Measurements from ENCODE around the gene SOST. TPM values are rescaled to one million over a fixed set of nuclear protein-coding genes. Genes with fewer than 3 reads are reported as not detected.

Gene SOST
- total and polyA plus RNA-seq, 5 donors, result 0.29 to 2.0 (median 0.97) TPM; not detected in 1

- H3K4me3 ChIP-seq (ENCODE audit: low read length), result no peak overlapping the region
- H3K27ac ChIP-seq (ENCODE audit: low read length), result no peak overlapping the region
- ATAC-seq (no peak), DNase-seq (no peak)
- H3K9me3 ChIP-seq (ENCODE audit: control insufficient read depth, low read length), result no peaks in the 10 kb centered on the region
- intact Hi-C loops (cut with DNase I), result no loop called here
- 93% methylated on average over 5 of the region's 5 CpGs for WGBS
- no peaks in the 10 kb centered on the region for H3K27me3 ChIP-seq (ENCODE audit: control insufficient read depth, insufficient read depth)
- no peaks in the 10 kb centered on the region for H3K4me1 ChIP-seq (ENCODE audit: control insufficient read depth, insufficient read depth, low read length)
Measured at GRCh38 chr17:43707184-43707583, 51.4 kb downstream of the SOST start.

- DNase-seq (no peak), ATAC-seq (no peak)
- Histone ChIP-seq H3K4me3 (ENCODE audit: low read length) (no peak overlapping the region), H3K4me1 (ENCODE audit: control insufficient read depth, insufficient read depth, low read length) (no peaks in the 10 kb centered on the region), H3K27me3 (ENCODE audit: control insufficient read depth, insufficient read depth) (no peaks in the 10 kb centered on the region), H3K27ac (ENCODE audit: low read length) (no peak overlapping the region), H3K9me3 (ENCODE audit: control insufficient read depth, low read length) (no peaks in the 10 kb centered on the region)
- 83% methylated on average over 5 of the region's 5 CpGs for WGBS
- intact Hi-C loops (cut with DNase I), result no loop called here
Measured at GRCh38 chr17:43706235-43706634, 52.4 kb downstream of the SOST start.

Other genes starting within 250 kb of the SOST start
- gene ETV4, start 212.5 kb downstream of the SOST start, total RNA-seq, result 1 to 10 TPM in 1 of 4 donors, under 1 TPM in 2, not detected in 1; 0.14 to 2.1 (median 0.59) TPM
- gene ETV4, start 212.5 kb downstream of the SOST start, polyA plus RNA-seq, result 0.27 TPM
- 10 to 100 TPM in 2 of 4 donors, 1 to 10 TPM in 2; 4.2 to 16.8 (median 7.6) TPM for gene MEOX1, start 96.9 kb downstream of the SOST start, total RNA-seq
- gene MEOX1, start 96.9 kb downstream of the SOST start, polyA plus RNA-seq, result 11.2 TPM
- 100 to 1,000 TPM; 144 to 180 (median 154) TPM for gene DUSP3, start 20.2 kb upstream of the SOST start, total RNA-seq
- gene DUSP3, start 20.2 kb upstream of the SOST start, polyA plus RNA-seq, result 137 TPM
- gene CFAP97D1, start 21.6 kb upstream of the SOST start, total RNA-seq, result under 1 TPM in 1 of 4 donors, not detected in 3; 0.28 TPM
- gene CFAP97D1, start 21.6 kb upstream of the SOST start, polyA plus RNA-seq, result 0.02 TPM
- gene MPP3, start 74.4 kb upstream of the SOST start, total RNA-seq, result 10 to 100 TPM; 42.1 to 77.4 (median 61.5) TPM
- gene MPP3, start 74.4 kb upstream of the SOST start, polyA plus RNA-seq, result 46.1 TPM
- 10 to 100 TPM in 3 of 4 donors, 1 to 10 TPM in 1; 3.8 to 29.2 (median 10.9) TPM for gene CD300LG, start 88.4 kb upstream of the SOST start, total RNA-seq
- gene CD300LG, start 88.4 kb upstream of the SOST start, polyA plus RNA-seq, result 20.8 TPM
- gene MPP2, start 148.7 kb upstream of the SOST start, total RNA-seq, result 10 to 100 TPM in 3 of 4 donors, 1 to 10 TPM in 1; 8.7 to 20.7 (median 15.9) TPM
- 8.8 TPM for gene MPP2, start 148.7 kb upstream of the SOST start, polyA plus RNA-seq
- not detected for gene PPY, start 183.7 kb upstream of the SOST start, total RNA-seq
- not detected for gene PPY, start 183.7 kb upstream of the SOST start, polyA plus RNA-seq
- gene PYY, start 195.1 kb upstream of the SOST start, total RNA-seq, result not detected
- gene PYY, start 195.1 kb upstream of the SOST start, polyA plus RNA-seq, result not detected
- gene NAGS, start 245.8 kb upstream of the SOST start, total RNA-seq, result 1 to 10 TPM; 1.2 to 4.0 (median 2.3) TPM
- 1.8 TPM for gene NAGS, start 245.8 kb upstream of the SOST start, polyA plus RNA-seq

Measured in right cardiac atrium (tissue), 5 donors.